ENCODE measurements around the gene CAPZB.

DNA sequence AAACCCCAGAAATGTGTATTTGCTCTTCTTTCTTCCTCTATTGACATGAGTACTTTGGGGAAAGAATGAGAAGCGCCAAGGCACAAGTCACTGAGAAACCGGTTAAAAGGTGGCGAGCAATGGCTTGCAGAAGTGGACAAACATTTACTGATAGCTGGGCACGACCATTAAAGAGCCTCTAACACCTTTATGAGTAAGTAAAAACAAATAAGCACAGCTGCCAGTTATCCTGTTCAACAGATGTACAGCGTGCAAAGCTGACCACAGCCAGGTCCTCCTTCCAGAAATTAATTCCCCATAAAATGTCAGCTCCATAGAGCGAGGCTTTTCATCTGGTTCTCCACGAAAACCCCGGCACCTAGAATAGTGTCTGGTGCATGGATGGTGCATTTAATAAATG, 72.7 kb downstream of the CAPZB start:
- peak; percentile 59 for TF ChIP-seq POLR2AphosphoS5 (IDR thresholded peaks at IDR 0.05; ENCODE audit: low read depth, low read length)
- TF ChIP-seq, protein P1, sequence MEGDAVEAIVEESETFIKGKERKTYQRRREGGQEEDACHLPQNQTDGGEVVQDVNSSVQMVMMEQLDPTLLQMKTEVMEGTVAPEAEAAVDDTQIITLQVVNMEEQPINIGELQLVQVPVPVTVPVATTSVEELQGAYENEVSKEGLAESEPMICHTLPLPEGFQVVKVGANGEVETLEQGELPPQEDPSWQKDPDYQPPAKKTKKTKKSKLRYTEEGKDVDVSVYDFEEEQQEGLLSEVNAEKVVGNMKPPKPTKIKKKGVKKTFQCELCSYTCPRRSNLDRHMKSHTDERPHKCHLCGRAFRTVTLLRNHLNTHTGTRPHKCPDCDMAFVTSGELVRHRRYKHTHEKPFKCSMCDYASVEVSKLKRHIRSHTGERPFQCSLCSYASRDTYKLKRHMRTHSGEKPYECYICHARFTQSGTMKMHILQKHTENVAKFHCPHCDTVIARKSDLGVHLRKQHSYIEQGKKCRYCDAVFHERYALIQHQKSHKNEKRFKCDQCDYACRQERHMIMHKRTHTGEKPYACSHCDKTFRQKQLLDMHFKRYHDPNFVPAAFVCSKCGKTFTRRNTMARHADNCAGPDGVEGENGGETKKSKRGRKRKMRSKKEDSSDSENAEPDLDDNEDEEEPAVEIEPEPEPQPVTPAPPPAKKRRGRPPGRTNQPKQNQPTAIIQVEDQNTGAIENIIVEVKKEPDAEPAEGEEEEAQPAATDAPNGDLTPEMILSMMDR (IDR thresholded peaks at IDR 0.05), result no peak
